Stimulated activated CD8-positive, alpha-beta memory T cell treated with anti-CD3 and anti-CD28 coated beads, Interleukin-12 subunit alpha, Interleukin-12 subunit beta, amount 100 ng/mL, for 24 hours (primary cell): ENCODE data around the gene ZBTB7A.
"Not testable (repeated sequence)": the region's sequence is repeated elsewhere in the genome, so short reads cannot be mapped to it uniquely, and the experiment has no call there.

Experiments
- DNase-seq: peaks from one replicate; pipeline ENCODE4 v3.0.0-alpha.2; 2020; ENCODE audit errors: extremely low read depth

The ZBTB7A gene

GRCh38 chr19:4016486-4016885, 50.2 kb downstream of the ZBTB7A start:
- no peak for DNase-seq

DNA sequence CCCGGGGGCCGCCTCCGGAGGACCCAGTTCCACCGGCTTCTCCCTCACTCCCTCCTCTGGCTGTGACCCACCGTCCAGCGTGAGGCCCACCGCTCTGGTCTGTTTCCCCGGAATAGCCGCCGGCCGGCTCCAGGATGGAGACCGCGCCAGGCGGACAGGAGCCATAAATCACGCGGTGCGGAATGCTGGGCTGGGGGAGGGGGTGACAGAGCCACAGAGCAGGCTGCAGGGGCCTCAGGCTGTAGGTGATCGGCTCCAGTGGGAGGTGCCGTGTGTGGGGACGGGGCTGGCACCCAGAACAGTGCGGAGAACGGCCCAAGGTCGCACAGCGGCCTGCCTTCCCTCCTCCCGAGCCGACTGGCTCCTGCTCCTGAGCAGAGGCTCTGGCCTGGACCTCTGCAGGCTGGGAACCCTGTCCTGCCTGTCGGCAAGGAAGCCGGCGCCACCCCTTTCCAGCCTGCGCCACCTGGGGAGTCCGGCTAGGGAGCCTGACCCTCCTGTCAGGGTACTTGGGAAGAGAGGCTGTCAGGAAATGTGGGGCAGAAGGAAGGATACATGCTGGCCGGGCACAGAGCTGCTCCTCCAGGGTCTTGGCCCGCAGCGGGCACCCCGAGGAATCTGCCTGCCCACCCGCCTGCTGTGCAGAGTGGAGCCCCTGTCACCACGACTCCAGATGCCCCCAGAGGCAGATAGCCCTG, 50.8 kb downstream of the ZBTB7A start:
- DNase-seq = no peak

- DNase-seq = no peak
These were observed 51.9 kb downstream of the ZBTB7A start for GRCh38 chr19:4014541-4015491.

- no peak for DNase-seq
These were observed 52.7 kb downstream of the ZBTB7A start for GRCh38 chr19:4013886-4014540.

DNA sequence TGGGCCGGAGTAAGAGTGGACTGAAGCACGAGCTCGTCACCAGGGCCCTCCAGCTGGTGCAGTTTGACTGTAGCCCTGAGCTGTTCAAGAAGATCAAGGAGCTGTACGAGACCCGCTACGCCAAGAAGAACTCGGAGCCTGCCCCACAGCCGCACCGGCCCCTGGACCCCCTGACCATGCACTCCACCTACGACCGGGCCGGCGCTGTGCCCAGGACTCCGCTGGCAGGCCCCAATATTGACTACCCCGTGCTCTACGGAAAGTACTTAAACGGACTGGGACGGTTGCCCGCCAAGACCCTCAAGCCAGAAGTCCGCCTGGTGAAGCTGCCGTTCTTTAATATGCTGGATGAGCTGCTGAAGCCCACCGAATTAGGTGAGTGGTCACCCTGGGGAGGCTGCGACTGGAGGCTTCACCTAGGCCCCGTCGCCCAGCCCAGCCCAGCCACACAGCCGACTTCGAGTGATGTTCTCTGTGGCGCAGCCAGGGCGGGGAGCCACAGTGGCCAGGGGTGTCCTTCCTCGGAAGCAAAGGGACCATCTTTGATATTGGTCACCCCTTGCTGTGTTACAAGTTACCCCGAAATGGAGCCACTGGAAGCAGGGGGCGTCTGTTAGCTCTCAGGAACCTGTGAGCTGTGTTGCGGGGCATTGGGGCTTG, 53.6 kb downstream of the ZBTB7A start:
- no peak for DNase-seq

DNA sequence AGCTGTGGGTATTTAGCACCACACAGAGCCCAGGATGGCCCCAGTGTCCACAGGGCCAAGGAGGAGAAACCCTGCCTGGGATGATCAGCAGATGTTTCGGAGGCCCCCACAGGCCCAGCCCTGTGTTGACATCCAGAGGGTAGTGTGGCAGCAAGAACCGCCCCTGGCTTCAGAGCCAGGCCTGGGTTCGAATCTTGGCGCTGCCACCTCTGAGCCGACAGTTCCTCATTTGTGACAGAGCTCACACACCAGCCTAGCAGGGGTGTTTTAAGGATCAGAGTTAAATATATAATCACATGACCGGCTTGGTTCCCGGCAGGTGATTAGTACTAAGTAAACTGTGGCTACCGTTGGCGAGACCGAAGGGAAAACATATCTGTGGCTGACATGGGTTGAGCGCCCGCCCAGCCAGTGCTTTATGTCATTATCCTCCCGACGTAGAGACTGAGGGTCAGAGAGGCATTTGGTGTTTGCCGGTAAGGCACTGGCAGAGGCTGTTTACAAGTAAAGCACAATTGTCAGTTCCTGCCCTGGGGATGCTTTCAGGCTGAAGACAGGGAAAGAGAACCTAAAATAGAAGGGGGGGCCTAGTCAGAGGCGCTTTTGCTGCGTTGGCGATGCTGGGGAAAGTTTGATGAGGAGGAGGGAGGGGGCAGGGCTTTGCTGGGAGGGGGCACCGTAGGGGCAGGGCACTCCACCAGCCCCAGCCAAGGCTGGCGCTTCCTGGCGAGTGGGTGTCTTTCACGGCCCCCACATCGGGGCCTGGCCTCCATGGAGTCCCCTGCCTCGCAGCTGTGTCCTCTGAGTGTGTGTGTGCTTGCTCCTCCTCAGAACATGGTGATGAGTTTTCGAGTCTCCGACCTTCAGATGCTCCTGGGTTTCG, 54.4 kb downstream of the ZBTB7A start:
- no peak for DNase-seq

- DNase-seq = not testable (repeated sequence)
These were observed 55.3 kb downstream of the ZBTB7A start for GRCh38 chr19:4011430-4011829.

DNA sequence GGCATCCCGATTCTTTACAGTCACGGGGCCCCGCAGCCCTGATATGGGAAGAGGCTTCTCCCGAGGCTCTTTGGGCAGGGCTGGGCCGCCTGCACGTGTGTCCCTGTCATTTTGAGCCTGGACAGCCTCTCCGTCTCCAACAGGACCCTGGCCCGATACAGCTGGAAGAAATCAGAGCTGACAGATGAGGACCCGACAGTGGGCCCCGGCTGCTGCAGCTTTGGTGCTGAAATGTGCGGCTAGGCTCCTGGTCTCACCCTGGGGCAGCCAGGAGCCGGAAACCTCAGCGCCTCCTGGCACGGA, 55.9 kb downstream of the ZBTB7A start:
- no peak for DNase-seq

GRCh38 chr19:4009990-4010807, 56.5 kb downstream of the ZBTB7A start:
- no peak for DNase-seq

GRCh38 chr19:4007836-4008539, 58.7 kb downstream of the ZBTB7A start:
- no peak for DNase-seq

- DNase-seq = peak; percentile 82
These were observed 59.5 kb downstream of the ZBTB7A start, which contains the start of gene PIAS4 for GRCh38 chr19:4007021-4007835. PIAS4 (plus strand) TSS chr19:4007736; CDS start chr19:4007761, 25 bp downstream.

DNA sequence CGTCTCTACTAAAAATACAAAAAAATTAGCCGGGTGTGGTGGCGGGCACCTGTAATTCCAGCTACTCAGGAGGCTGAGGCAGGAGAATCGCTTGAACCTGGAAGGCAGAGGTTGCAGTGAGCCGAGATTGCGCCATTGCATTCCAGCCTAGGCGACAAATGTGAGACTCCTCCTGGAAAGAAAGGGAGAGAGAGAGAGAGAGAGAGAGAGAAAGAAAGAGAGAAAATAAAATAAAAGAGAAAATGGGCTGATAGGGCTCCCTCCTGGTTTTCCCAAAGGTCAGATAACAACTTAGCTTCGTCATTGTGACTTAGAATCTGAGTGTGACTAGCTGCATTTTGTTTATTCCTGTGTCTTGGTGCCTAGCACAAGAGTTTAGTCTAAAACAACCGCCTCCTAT, 61.3 kb downstream of the ZBTB7A start:
- DNase-seq = not testable (repeated sequence)

- DNase-seq = not testable (repeated sequence)
These were observed 65.9 kb downstream of the ZBTB7A start for GRCh38 chr19:4000798-4001197.

GRCh38 chr19:3998667-3999412, 67.9 kb downstream of the ZBTB7A start:
- DNase-seq = not testable (repeated sequence)

DNA sequence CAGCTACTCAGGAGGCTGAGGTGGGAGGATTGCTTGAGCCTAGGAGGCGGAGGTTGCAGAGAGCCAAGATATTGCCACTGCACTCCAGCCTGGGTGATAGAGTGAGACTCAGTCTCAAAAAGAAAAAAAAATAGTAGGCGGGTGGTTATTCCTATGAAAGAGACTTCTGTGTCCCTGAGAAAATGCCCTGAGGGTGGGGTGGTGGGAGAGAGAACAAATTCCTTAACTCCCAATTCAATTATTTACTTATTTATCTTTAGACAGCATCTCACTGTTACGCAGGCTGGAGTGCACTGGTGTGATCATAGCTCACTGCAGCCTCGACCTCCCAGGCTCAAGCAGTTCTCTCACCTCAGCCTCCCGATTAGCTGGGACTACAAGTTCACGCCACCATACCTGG, 71.1 kb downstream of the ZBTB7A start:
- no peak for DNase-seq
